ENCODE data around the gene HRG.

DNA sequence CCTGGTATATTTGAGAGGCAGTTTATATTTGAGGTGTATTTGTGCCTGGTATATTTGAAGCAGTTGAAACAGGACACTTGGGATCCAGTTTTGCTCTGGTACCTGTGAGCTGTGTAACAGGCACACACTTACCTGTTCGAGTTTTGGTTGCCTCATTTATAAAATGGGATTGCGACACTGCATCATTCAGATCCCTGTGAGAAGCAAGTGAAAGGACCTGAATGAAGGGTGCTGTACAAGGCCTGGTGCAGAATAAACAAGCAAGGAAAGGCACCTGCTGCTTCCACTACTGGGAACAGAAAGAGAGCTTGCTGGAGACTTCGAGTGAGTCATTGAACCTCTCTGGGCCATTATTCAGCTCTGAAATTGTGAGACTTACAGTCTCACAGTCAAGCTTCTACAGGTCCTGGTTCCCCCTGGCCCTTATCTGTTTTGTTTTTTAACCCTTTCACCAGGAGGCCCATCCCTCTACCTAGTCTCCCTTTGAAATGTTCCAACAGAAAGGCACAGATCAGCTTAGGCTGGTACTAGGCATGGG lies 14.1 kb upstream of the HRG start:
- no peak for TF ChIP-seq CTCF (IDR thresholded peaks at IDR 0.05)
- TF ChIP-seq POLR2A (IDR thresholded peaks at IDR 0.05): no peak
- TF ChIP-seq EP300 (IDR thresholded peaks at IDR 0.05): no peak
- TF ChIP-seq POLR2AphosphoS5 (IDR thresholded peaks at IDR 0.05): no peak
